HepG2 (cell line): ENCODE results near the gene NAA16. TPM values are rescaled to one million over a fixed set of nuclear protein-coding genes. Genes with fewer than 3 reads are reported as not detected.

ENCODE experiments used
- ARNT2 ChIP-seq: sonication (generic); formaldehyde crosslinking; IDR thresholded peaks from 2 replicates; pipeline ENCODE4 v1.8.0; 2022; ENCODE audit warnings: mild to moderate bottlenecking, low read depth, missing genetic modification reagents, moderate library complexity
- CENPT ChIP-seq: sonication (generic); formaldehyde crosslinking; IDR thresholded peaks from 2 replicates; pipeline ENCODE4 v1.8.0; 2022; ENCODE audit warnings: low read depth, mild to moderate bottlenecking, moderate library complexity, missing genetic modification reagents
- HOXA3 ChIP-seq: sonication (generic); formaldehyde crosslinking; IDR thresholded peaks from 2 replicates; pipeline ENCODE4 v1.5.0; 2020; ENCODE audit warnings: missing genetic modification reagents
- JDP2 ChIP-seq: sonication (generic); formaldehyde crosslinking; IDR thresholded peaks from 2 replicates; pipeline ENCODE4 v1.8.1; 2022; ENCODE audit warnings: missing genetic modification reagents, borderline replicate concordance
- JUN ChIP-seq: sonication (generic); formaldehyde crosslinking; IDR thresholded peaks from 2 replicates; pipeline ENCODE4 v1.4.0; 2020; ENCODE audit warnings: mild to moderate bottlenecking, missing genetic modification reagents
- MAFF ChIP-seq: IDR thresholded peaks from 2 replicates; pipeline ENCODE4 v1.6.1; 2011; ENCODE audit warnings: low read depth, low read length, improper control_type of control experiment
- NCOR1 ChIP-seq: fragments of 200-600 bp; sonication (generic); IDR thresholded peaks from 2 replicates; pipeline ENCODE4 v1.7.0; 2017; ENCODE audit warnings: antibody characterized with exemption, low read length, borderline replicate concordance
- NFE2L2 ChIP-seq: fragments of 150-350 bp; IDR thresholded peaks from 2 replicates; pipeline ENCODE4 v1.6.1; 2014; ENCODE audit warnings: low read length
- NR0B2 ChIP-seq: sonication (generic); formaldehyde crosslinking; IDR thresholded peaks from 2 replicates; pipeline ENCODE4 v1.4.0; 2020; ENCODE audit warnings: mild to moderate bottlenecking, missing genetic modification reagents
- NR2F2 ChIP-seq: IDR thresholded peaks from 2 replicates; pipeline ENCODE4 v1.6.1; 2012; ENCODE audit warnings: low read depth, inconsistent platforms, borderline replicate concordance
- XBP1 ChIP-seq: sonication (generic); formaldehyde crosslinking; IDR thresholded peaks from 2 replicates; pipeline ENCODE4 v1.5.0; 2020; ENCODE audit warnings: missing genetic modification reagents
- YY1 ChIP-seq: IDR thresholded peaks from 2 replicates; pipeline ENCODE4 v1.6.1; 2011; ENCODE audit warnings: low read length, low read depth, moderate library complexity, mild to moderate bottlenecking; ENCODE audit not compliant: insufficient read depth, insufficient replicate concordance
- ZBTB7A ChIP-seq: sonication (generic); formaldehyde crosslinking; IDR thresholded peaks from 2 replicates; pipeline ENCODE4 v1.8.0; 2022; ENCODE audit warnings: mild to moderate bottlenecking, missing genetic modification reagents
- ZMYM2 ChIP-seq: sonication (generic); formaldehyde crosslinking; IDR thresholded peaks from 2 replicates; pipeline ENCODE4 v1.8.0; 2022; ENCODE audit warnings: mild to moderate bottlenecking, missing genetic modification reagents
- ZMYM4 ChIP-seq: sonication (generic); formaldehyde crosslinking; IDR thresholded peaks from 2 replicates; pipeline ENCODE4 v1.8.1; 2023; ENCODE audit warnings: mild to moderate bottlenecking, missing genetic modification reagents
- ZNF136 ChIP-seq: sonication (generic); formaldehyde crosslinking; IDR thresholded peaks from 2 replicates; pipeline ENCODE4 v1.8.1; 2022; ENCODE audit warnings: low read depth, mild to moderate bottlenecking, moderate library complexity, missing genetic modification reagents
- ZNF256 ChIP-seq: sonication (generic); formaldehyde crosslinking; conservative IDR thresholded peaks from 2 replicates; pipeline ENCODE4 v1.4.0; 2020; ENCODE audit warnings: missing genetic modification reagents
- ZNF451 ChIP-seq: sonication (generic); formaldehyde crosslinking; IDR thresholded peaks from 2 replicates; pipeline ENCODE4 v1.5.0; 2020; ENCODE audit warnings: mild to moderate bottlenecking, missing genetic modification reagents
- ZNF503 ChIP-seq: sonication (generic); formaldehyde crosslinking; IDR thresholded peaks from 2 replicates; pipeline ENCODE4 v1.4.0; 2020; ENCODE audit warnings: missing genetic modification reagents
- ZNF777 ChIP-seq: sonication (generic); formaldehyde crosslinking; IDR thresholded peaks from 2 replicates; pipeline ENCODE4 v1.4.0; 2020; ENCODE audit warnings: missing genetic modification reagents
- ZNF784 ChIP-seq: sonication (generic); formaldehyde crosslinking; IDR thresholded peaks from 2 replicates; pipeline ENCODE4 v1.5.1; 2020; ENCODE audit warnings: missing genetic modification reagents, mild to moderate bottlenecking, borderline replicate concordance
- polyA plus RNA-seq, 8 experiments: library from polyadenylated mRNA; depleted of rRNA in 3 of 8; stranded (reverse) in 7 of 8; unstranded in 1 of 8; fragments of >200 nt; fragmentation: Illumina TruSeq in 4 of 8; extraction: Trizol in 4 of 8; gene quantifications; 2 replicates each; pipeline versions ENCODE4 v1.2.1 to v1.2.3, GENCODE V29; 2011 to 2016; ENCODE audit warnings: low read depth in 4 of 8, missing spikeins in 1 of 8, mixed read lengths in 1 of 8; ENCODE audit not compliant: insufficient read depth in 1 of 8
- total RNA-seq, 5 experiments: library from RNA; depleted of rRNA; stranded (reverse); fragments of >200 nt; fragmentation: Illumina TruSeq; extraction: Trizol; gene quantifications; 2 replicates each; pipeline ENCODE4 v1.2.3, GENCODE V29; 2016; ENCODE audit warnings: low read depth in 1 of 5
- TF ChIP-seq, protein P1 (sequence below): sonication (generic); formaldehyde crosslinking; IDR thresholded peaks from 2 replicates; pipeline ENCODE4 v1.4.0; 2020; ENCODE audit warnings: missing genetic modification reagents
- TF ChIP-seq, protein P2 (sequence below): sonication (generic); formaldehyde crosslinking; IDR thresholded peaks from 2 replicates; pipeline ENCODE4 v1.4.0; 2020; ENCODE audit warnings: low read depth, mild to moderate bottlenecking, missing genetic modification reagents
- TF ChIP-seq, protein P3 (sequence below): sonication (generic); formaldehyde crosslinking; IDR thresholded peaks from 2 replicates; pipeline ENCODE4 v1.5.0; 2020; ENCODE audit warnings: missing genetic modification reagents

The NAA16 gene
- total and polyA plus RNA-seq, 2 of the 13 experiments (the other 11 are each of a cell fraction or from before 2014, with no cell fraction given): 9.2 to 15.1 TPM

DNA sequence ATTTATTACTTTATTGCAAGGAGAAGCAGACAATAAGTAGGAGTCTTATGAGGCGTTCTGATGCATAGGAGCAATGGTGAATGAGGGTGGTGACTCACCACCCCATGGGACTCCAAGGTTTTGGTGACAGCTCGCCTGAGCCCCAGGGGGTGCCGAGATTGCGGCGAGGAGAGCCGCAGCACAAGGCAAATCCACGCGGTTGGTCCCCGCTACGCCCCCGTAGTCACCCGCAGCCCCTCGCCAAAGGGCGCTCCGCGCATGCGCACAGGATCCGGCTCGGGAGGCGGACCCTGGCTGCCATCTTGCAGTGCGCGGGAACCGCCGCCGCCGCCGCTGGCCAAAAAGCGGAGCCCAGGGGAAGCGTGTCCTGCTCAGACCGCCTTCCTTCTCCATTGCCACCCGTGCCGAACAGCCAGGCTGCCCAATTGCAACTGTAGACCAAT, at the start of gene NAA16 (continued):
- TF ChIP-seq, protein P1, sequence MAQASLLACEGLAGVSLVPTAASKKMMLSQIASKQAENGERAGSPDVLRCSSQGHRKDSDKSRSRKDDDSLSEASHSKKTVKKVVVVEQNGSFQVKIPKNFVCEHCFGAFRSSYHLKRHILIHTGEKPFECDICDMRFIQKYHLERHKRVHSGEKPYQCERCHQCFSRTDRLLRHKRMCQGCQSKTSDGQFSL (CRISPR knock-in tag): peak; percentile 28; the same call in 1 of the 2 replicates
- 0 out of 2 replicates have a peak, but pooled peaks have one; percentile 21 for TF ChIP-seq ZNF256
- no peak for TF ChIP-seq CENPT (CRISPR knock-in tag)
- no peak for TF ChIP-seq NCOR1
- TF ChIP-seq ZNF784 (CRISPR knock-in tag): no peak; the same call in 1 of the 2 replicates
- TF ChIP-seq ZBTB7A (CRISPR knock-in tag): peak; percentile 66; the same call in 1 of the 2 replicates
- TF ChIP-seq NR2F2: no peak
- no peak for TF ChIP-seq ZNF136
- TF ChIP-seq ZNF451 (CRISPR knock-in tag): no peak
- TF ChIP-seq, protein P2, sequence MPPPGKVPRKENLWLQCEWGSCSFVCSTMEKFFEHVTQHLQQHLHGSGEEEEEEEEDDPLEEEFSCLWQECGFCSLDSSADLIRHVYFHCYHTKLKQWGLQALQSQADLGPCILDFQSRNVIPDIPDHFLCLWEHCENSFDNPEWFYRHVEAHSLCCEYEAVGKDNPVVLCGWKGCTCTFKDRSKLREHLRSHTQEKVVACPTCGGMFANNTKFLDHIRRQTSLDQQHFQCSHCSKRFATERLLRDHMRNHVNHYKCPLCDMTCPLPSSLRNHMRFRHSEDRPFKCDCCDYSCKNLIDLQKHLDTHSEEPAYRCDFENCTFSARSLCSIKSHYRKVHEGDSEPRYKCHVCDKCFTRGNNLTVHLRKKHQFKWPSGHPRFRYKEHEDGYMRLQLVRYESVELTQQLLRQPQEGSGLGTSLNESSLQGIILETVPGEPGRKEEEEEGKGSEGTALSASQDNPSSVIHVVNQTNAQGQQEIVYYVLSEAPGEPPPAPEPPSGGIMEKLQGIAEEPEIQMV: no peak
- TF ChIP-seq, protein P3, sequence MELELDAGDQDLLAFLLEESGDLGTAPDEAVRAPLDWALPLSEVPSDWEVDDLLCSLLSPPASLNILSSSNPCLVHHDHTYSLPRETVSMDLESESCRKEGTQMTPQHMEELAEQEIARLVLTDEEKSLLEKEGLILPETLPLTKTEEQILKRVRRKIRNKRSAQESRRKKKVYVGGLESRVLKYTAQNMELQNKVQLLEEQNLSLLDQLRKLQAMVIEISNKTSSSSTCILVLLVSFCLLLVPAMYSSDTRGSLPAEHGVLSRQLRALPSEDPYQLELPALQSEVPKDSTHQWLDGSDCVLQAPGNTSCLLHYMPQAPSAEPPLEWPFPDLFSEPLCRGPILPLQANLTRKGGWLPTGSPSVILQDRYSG (CRISPR knock-in tag): peak; percentile 40
- TF ChIP-seq XBP1 (CRISPR knock-in tag): no peak
- no peak; the same call in 1 of the 2 replicates for TF ChIP-seq ZNF777 (CRISPR knock-in tag)
- TF ChIP-seq HOXA3 (CRISPR knock-in tag): peak; percentile 93
- TF ChIP-seq YY1: peak; percentile 93
- TF ChIP-seq ZNF503 (CRISPR knock-in tag): 0 out of 2 replicates have a peak, but pooled peaks have one; percentile 19
- no peak for TF ChIP-seq ARNT2 (CRISPR knock-in tag)
- no peak for TF ChIP-seq MAFF
- TF ChIP-seq NR0B2 (CRISPR knock-in tag): no peak
- TF ChIP-seq ZMYM4 (CRISPR knock-in tag): peak; percentile 80; the same call in 1 of the 2 replicates
- TF ChIP-seq JUN (CRISPR knock-in tag): peak; percentile 42; the same call in 1 of the 2 replicates
- no peak for TF ChIP-seq JDP2 (CRISPR knock-in tag)
- TF ChIP-seq ZMYM2 (CRISPR knock-in tag): no peak
- TF ChIP-seq NFE2L2: no peak
